Transverse colon (tissue), 4 donors: ENCODE measurements around the gene ACKR4. TPM values are rescaled to one million over a fixed set of nuclear protein-coding genes. Genes with fewer than 3 reads are reported as not detected.

ENCODE experiments used
- DNase-seq: peaks from one replicate; pipeline ENCODE4 v3.0.0-alpha.2; 2019
- H3K27ac ChIP-seq, 4 donors: fragments of 200-600 bp; sonication (generic); 2 replicates each; pipeline ENCODE4 v1.5.1; 2016 to 2018; ENCODE audit warnings: inconsistent platforms in 4 of 4
- H3K27me3 ChIP-seq: fragments of 200-600 bp; sonication (generic); 2 replicates; pipeline ENCODE4 v1.5.1; 2017; ENCODE audit warnings: inconsistent platforms
- H3K36me3 ChIP-seq, 4 donors: fragments of 200-600 bp; sonication (generic); 2 replicates each; pipeline ENCODE4 v1.5.1; 2017 to 2019; ENCODE audit warnings: inconsistent platforms in 4 of 4
- H3K4me1 ChIP-seq, 4 donors: fragments of 200-600 bp; sonication (generic); 2 replicates each; pipeline ENCODE4 v1.5.1; 2017 to 2020; ENCODE audit warnings: inconsistent platforms in 4 of 4
- H3K4me3 ChIP-seq, 4 donors: fragments of 200-600 bp; sonication (generic); 1 replicate in 1 of 4; 2 replicates in 3 of 4; pipeline versions ENCODE4 v1.5.1 to v1.6.1; 2017 to 2019; ENCODE audit warnings: inconsistent platforms in 4 of 4
- H3K9me3 ChIP-seq, 2 donors: fragments of 200-600 bp; sonication (generic); 2 replicates each; pipeline ENCODE4 v1.5.1; 2017 to 2019; ENCODE audit warnings: inconsistent platforms in 2 of 2
- EP300 ChIP-seq: sonication (generic); formaldehyde crosslinking; IDR thresholded peaks from one replicate; pipeline ENCODE4 v1.6.1; 2017; ENCODE audit warnings: antibody characterized with exemption, low read depth
- POLR2A ChIP-seq: fragments of 450-650 bp; IDR thresholded peaks from one replicate; pipeline ENCODE4 v1.6.1; 2016; ENCODE audit warnings: antibody characterized with exemption, mild to moderate bottlenecking, moderate library complexity
- POLR2AphosphoS5 ChIP-seq, 3 donors: sonication (generic); formaldehyde crosslinking; IDR thresholded peaks; one replicate each; pipeline ENCODE4 v1.6.1; 2016; ENCODE audit warnings: antibody characterized with exemption in 3 of 3
- WGBS, 2 donors: methylation state at CpG; one replicate each; pipeline ENCODE4 v1.1.5; 2018; ENCODE audit warnings: low coverage in 1 of 2; 5-methylcytosine and 5-hydroxymethylcytosine counted together
- in situ Hi-C, 4 donors: fragments of 200-750 bp; cut with MboI; loops; one replicate each; pipeline versions ENCODE4 v1.15.0 to v1.15.1; 2017; ENCODE audit warnings: low sequenced_read_pairs in 3 of 4, low pct_ligation_motif_present in 1 of 4, low pct_unique_long_range_greater_than_20kb in 1 of 4
- intact Hi-C: fragments of 100-400 bp; cut with DNase I; formaldehyde crosslinking; loops from one replicate; pipeline ENCODE4 v1.15.1; 2023; ENCODE audit warnings: low total_unique reads
- total RNA-seq, 4 donors: library from RNA; depleted of rRNA; stranded (reverse); fragments of >200 nt; gene quantifications; one replicate each; pipeline ENCODE4 v1.1.0, GENCODE V29; 2016
- TF ChIP-seq, protein P1 (sequence below), 5 experiments: fragments of 200-600 bp in 3 of 5; fragments of 450-650 bp in 2 of 5; sonication (generic) in 3 of 5; IDR thresholded peaks; 1 replicate in 2 of 5; 2 replicates in 3 of 5; pipeline ENCODE4 v1.5.1; 2016 to 2017; ENCODE audit warnings: antibody characterized with exemption in 5 of 5, inconsistent platforms in 3 of 5, mild to moderate bottlenecking in 2 of 5, moderate library complexity in 1 of 5

Gene ACKR4
- total RNA-seq, 4 donors from 2014 or later, result 0.95 to 1.4 TPM; not detected in 2

DNA sequence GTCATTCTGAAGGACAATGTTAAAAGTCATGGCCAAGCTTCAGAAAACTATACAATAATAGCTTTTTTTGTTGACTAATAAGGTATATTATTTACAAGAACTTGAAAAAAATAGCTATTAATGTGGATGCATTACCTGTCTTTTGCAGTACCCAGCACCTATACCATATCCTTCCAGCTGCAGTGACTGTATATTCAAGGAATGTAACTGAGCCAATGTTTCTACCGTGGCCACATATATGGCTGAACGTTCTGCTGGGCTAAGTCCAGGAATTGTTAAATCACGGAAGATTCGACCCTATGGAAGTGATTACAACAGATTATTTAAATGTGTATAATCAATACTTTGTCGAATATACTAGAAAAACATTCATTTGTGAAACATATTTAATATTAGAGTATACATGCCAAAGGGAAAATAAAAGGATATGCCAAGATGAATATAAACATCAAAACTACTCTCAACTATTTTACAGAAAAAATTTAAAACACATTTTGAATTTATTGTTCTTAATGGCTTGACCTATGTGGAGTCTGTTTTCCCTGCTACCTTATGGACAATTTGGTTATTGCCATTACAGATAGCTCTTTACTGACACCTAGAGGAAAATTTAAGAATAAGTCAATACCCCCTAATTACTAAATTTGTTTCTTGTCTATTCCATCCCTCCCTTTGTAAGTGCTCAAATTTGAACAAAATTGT, 44.9 kb downstream of the ACKR4 start:
- no peak overlapping the region for H3K4me3 ChIP-seq
- peaks cover 0 to 9% (median 4%) of the 10 kb centered on the region in 4 donors for H3K36me3 ChIP-seq
- intact Hi-C loops, result loop anchor here (5.0 kb wide), 1 partner anchor 105 kb away; no protein-coding TSS in a partner anchor
- no peaks in the 10 kb centered on the region for H3K27me3 ChIP-seq
- H3K9me3 ChIP-seq, result no peaks in the 10 kb centered on the region
- DNase-seq, result no peak
- TF ChIP-seq EP300, result no peak
- TF ChIP-seq, protein P1, sequence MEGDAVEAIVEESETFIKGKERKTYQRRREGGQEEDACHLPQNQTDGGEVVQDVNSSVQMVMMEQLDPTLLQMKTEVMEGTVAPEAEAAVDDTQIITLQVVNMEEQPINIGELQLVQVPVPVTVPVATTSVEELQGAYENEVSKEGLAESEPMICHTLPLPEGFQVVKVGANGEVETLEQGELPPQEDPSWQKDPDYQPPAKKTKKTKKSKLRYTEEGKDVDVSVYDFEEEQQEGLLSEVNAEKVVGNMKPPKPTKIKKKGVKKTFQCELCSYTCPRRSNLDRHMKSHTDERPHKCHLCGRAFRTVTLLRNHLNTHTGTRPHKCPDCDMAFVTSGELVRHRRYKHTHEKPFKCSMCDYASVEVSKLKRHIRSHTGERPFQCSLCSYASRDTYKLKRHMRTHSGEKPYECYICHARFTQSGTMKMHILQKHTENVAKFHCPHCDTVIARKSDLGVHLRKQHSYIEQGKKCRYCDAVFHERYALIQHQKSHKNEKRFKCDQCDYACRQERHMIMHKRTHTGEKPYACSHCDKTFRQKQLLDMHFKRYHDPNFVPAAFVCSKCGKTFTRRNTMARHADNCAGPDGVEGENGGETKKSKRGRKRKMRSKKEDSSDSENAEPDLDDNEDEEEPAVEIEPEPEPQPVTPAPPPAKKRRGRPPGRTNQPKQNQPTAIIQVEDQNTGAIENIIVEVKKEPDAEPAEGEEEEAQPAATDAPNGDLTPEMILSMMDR (IDR thresholded peaks at IDR 0.05), result peak; percentile 74 to 89 (median 77)
- no peak overlapping the region for H3K27ac ChIP-seq
- H3K4me1 ChIP-seq, result no peaks in the 10 kb centered on the region
- 67% methylated on average over 5 of the region's 5 CpGs for WGBS, 2 donors
- in situ Hi-C loops, result loop anchor here (5.0 to 25.0 kb wide), 4 partner anchors 97 to 280 kb away; no protein-coding TSS in a partner anchor

DNA sequence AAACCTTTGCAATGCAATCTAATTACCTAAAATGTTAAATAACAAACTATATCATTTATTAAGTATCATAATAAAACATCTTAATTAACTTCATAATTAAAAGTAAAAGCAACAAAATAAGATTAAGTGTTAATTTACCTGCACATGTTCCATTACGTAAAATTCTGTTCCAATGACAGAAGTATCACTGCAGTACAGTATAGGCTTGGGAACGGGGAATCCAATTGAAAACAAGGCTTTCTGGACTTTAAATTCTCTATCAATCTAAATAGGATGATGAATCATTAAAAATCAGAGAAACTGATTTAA, 45.4 kb downstream of the ACKR4 start:
- in situ Hi-C loops (loop anchor here (5.0 to 25.0 kb wide), 4 partner anchors 98 to 280 kb away; no protein-coding TSS in a partner anchor), intact Hi-C loops (loop anchor here (5.0 kb wide), 1 partner anchor 105 kb away; no protein-coding TSS in a partner anchor)
- Histone ChIP-seq H3K36me3 (peaks cover 0 to 7% (median 3%) of the 10 kb centered on the region in 4 donors), H3K27me3 (no peaks in the 10 kb centered on the region), H3K27ac (no peak overlapping the region), H3K4me3 (no peak overlapping the region), H3K4me1 (no peaks in the 10 kb centered on the region), H3K9me3 (no peaks in the 10 kb centered on the region)
- WGBS, 2 donors, result 63 to 74% methylated on average over 2 of the region's 2 CpGs
- no peak for TF ChIP-seq POLR2AphosphoS5 (IDR thresholded peaks at IDR 0.05)
- TF ChIP-seq, protein P1 (IDR thresholded peaks at IDR 0.05), result no peak
- no peak for TF ChIP-seq EP300
- no peak for TF ChIP-seq POLR2A
- no peak for DNase-seq

- no peaks in the 10 kb centered on the region for H3K27me3 ChIP-seq
- TF ChIP-seq POLR2A (no peak), POLR2AphosphoS5 (IDR thresholded peaks at IDR 0.05) (no peak), EP300 (no peak)
- TF ChIP-seq, protein P1 (IDR thresholded peaks at IDR 0.05), result no peak
- intact Hi-C loops (loop anchor here (5.0 kb wide), 1 partner anchor 106 kb away; no protein-coding TSS in a partner anchor), in situ Hi-C loops (loop anchor here (5.0 to 25.0 kb wide), 4 partner anchors 99 to 281 kb away; no protein-coding TSS in a partner anchor)
- DNase-seq, result no peak
- H3K4me1 ChIP-seq, result no peaks in the 10 kb centered on the region
- H3K36me3 ChIP-seq, result peaks cover 0 to 7% (median 0%) of the 10 kb centered on the region in 4 donors
- no peaks in the 10 kb centered on the region for H3K9me3 ChIP-seq
- no peak overlapping the region for H3K27ac ChIP-seq
- no peak overlapping the region for H3K4me3 ChIP-seq
- 63 to 83% methylated on average over 1 to 2 of the region's 2 CpGs for WGBS, 2 donors
Measured at GRCh38 chr3:132643366-132643765, 46.3 kb downstream of the ACKR4 start.

DNA sequence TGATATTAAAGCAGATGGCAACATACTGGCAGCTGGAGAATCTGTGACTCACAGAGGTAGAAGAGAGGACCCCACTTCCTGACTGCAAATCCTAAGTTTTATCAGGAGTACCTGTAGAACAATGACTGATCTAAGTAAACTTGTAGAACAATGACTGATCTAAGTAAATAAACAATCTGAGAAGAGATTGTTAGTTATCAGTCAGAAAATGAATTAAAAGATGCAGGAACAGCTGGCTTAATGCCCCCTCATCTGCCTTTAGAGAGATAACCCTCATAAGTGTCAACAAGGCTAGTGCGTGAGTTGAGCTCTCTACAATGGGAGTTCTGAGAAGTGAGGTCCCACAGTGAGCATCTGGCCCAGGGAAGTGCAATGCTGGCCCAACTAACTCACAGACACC, 48.0 kb downstream of the ACKR4 start:
- Histone ChIP-seq H3K4me3 (no peak overlapping the region), H3K27me3 (no peaks in the 10 kb centered on the region), H3K9me3 (no peaks in the 10 kb centered on the region), H3K36me3 (no peaks in the 10 kb centered on the region), H3K4me1 (no peaks in the 10 kb centered on the region), H3K27ac (no peak overlapping the region)
- intact Hi-C loops, result no loop called here
- 100% methylated on average over 1 of the region's 1 CpG; no CpG with 5 or more reads in 1 of the 2 donors for WGBS, 2 donors
- TF ChIP-seq EP300 (no peak), POLR2AphosphoS5 (IDR thresholded peaks at IDR 0.05) (no peak), POLR2A (no peak)
- TF ChIP-seq, protein P1 (IDR thresholded peaks at IDR 0.05), result no peak
- DNase-seq, result no peak
- in situ Hi-C loops, result loop anchor here (10.0 to 25.0 kb wide), 3 partner anchors 100 to 283 kb away; no protein-coding TSS in a partner anchor
